Breast epithelium (tissue), 3 donors: Measurements from ENCODE around the gene OR4D10.

Source experiments
- CTCF ChIP-seq, 3 donors: fragments of 450-650 bp; IDR thresholded peaks; one replicate each; pipeline ENCODE4 v1.5.1; 2016 to 2017; ENCODE audit warnings: antibody characterized with exemption in 3 of 3, mild to moderate bottlenecking in 3 of 3, moderate library complexity in 3 of 3
- POLR2AphosphoS5 ChIP-seq, 3 donors: sonication (generic); formaldehyde crosslinking; IDR thresholded peaks; one replicate each; pipeline ENCODE4 v1.6.1; 2017; ENCODE audit warnings: antibody characterized with exemption in 3 of 3

- TF ChIP-seq POLR2AphosphoS5 (IDR thresholded peaks at IDR 0.05) (no peak), CTCF (IDR thresholded peaks at IDR 0.05) (no peak)
Observed at GRCh38 chr11:59475176-59475575, 2.1 kb downstream of the OR4D10 start.
